ENCODE results near the gene PDE3B.

DNA sequence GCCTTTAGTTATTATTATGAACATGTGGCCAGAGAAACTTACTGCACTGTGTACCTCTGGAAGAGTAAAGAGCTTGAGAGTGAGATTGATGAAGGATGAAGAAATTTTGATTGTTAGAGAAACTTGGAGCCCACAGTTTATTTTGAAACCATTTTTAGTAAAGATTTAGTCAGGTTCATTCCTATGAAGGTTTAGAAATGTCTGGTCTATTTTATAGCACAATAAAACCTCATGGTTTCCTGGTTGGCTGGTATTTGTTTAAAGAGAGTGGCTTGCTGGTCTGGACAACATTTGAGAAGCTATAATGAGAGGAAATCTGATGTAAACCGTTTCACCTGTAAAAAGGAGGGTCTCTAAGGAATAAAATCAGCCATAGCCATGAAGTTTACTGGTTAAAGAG is 8.8 kb upstream of the PDE3B start:
- TF ChIP-seq, protein P1, sequence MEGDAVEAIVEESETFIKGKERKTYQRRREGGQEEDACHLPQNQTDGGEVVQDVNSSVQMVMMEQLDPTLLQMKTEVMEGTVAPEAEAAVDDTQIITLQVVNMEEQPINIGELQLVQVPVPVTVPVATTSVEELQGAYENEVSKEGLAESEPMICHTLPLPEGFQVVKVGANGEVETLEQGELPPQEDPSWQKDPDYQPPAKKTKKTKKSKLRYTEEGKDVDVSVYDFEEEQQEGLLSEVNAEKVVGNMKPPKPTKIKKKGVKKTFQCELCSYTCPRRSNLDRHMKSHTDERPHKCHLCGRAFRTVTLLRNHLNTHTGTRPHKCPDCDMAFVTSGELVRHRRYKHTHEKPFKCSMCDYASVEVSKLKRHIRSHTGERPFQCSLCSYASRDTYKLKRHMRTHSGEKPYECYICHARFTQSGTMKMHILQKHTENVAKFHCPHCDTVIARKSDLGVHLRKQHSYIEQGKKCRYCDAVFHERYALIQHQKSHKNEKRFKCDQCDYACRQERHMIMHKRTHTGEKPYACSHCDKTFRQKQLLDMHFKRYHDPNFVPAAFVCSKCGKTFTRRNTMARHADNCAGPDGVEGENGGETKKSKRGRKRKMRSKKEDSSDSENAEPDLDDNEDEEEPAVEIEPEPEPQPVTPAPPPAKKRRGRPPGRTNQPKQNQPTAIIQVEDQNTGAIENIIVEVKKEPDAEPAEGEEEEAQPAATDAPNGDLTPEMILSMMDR (optimal IDR thresholded peaks at IDR 0.05 in 1 of 3, IDR thresholded peaks at IDR 0.05 in 1 of 3, conservative IDR thresholded peaks at IDR 0.05 in 1 of 3; ENCODE audit: extremely low read depth in 1 of 3, insufficient read depth in 2 of 3, low read length in 3 of 3): no peak
- TF ChIP-seq EZH2 (IDR thresholded peaks at IDR 0.05; ENCODE audit: low read length): no peak

All from keratinocyte (primary cell).